ENCODE results near the gene SLC38A5. TPM values are rescaled to one million over a fixed set of nuclear protein-coding genes. Genes with fewer than 3 reads are reported as not detected.

The SLC38A5 gene
- total and polyA plus RNA-seq, 2 donors (not counting 3 experiments of a cell fraction or from before 2014, with no cell fraction given): 21.6 to 28.8 TPM

DNA sequence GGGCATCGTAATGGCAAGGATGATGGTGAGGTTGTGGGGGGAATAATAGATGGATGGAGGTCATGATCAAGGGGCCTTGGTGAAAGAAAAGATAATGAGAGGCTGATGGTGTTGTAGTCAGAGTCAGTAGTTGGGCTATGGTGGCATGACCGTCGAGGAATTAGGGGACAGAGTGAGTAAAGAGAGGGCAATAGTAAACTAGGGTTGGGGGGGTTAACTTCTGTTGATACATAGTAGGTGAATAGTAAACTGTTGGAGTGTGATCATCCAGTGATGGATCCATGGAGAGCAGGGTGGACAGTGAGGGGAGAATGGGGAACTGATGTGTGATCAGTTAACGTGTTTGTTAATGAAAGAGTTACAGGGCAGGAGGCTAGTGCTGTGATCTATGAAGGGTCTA, 6.9 kb upstream of the SLC38A5 start:
- no peak for FAIRE-seq
- no peaks in the 10 kb centered on the region for H3K27me3 ChIP-seq (ENCODE audit: control insufficient read depth in 2 of 2, insufficient read depth in 2 of 2, low read length in 2 of 2)
- intact Hi-C loops (cut with micrococcal nuclease) (loop anchor here (5.0 kb wide), 3 partner anchors 45 to 395 kb away; partner anchors contain the start of gene EBP), dilution Hi-C loops (cut with MboI; ENCODE audit: extremely low pct_ligation_motif_present, low sequenced_read_pairs) (no loop called here)
- no peaks in the 10 kb centered on the region for H4K20me1 ChIP-seq (replicated peaks; ENCODE audit: control insufficient read depth, extremely low read depth, insufficient read depth, low read length)
- H3K4me1 ChIP-seq (ENCODE audit: control insufficient read depth, extremely low read depth, insufficient read depth, low read length): peaks cover 6% of the 10 kb centered on the region
- H3K36me3 ChIP-seq (ENCODE audit: control insufficient read depth in 2 of 2, extremely low read depth in 1 of 2, insufficient read depth in 2 of 2, low read length in 2 of 2): peaks cover 0 to 3% of the 10 kb centered on the region in 2 experiments
- no peak for DNase-seq (ENCODE audit: low read depth, low spot score)
- H3K4me2 ChIP-seq (ENCODE audit: insufficient read depth, low read length): peak overlapping the region; percentile 84
- POLR2A ChIA-PET: no interaction called here
- H3K9me1 ChIP-seq (replicated peaks; ENCODE audit: control insufficient read depth, extremely low read depth, insufficient read depth, low read length): no peaks in the 10 kb centered on the region
- no peak overlapping the region for H2AFZ ChIP-seq (ENCODE audit: low read depth, low read length)
- H3K27ac ChIP-seq (ENCODE audit: insufficient read depth, low read depth, low read length): peak overlapping the region; percentile 56
- no peak for TF ChIP-seq MYC (IDR thresholded peaks at IDR 0.05; ENCODE audit: low read depth, low read length)
- peaks cover 34% of the 10 kb centered on the region for H3K79me2 ChIP-seq (ENCODE audit: control insufficient read depth, insufficient read depth, low read length)
- no peaks in the 10 kb centered on the region for H3K9me3 ChIP-seq (replicated peaks; ENCODE audit: control insufficient read depth, insufficient read depth, low read length)
- H3K9ac ChIP-seq (replicated peaks; ENCODE audit: extremely low read depth, insufficient read depth, low read length): peak overlapping the region; percentile 91
- H3K4me3 ChIP-seq (replicated peaks in 1 of 3; ENCODE audit: insufficient read depth in 1 of 3, low read depth in 1 of 3, low read length in 3 of 3): peak overlapping the region; percentile 76 to 91 (median 88)
- no TSS peak for BruUV-seq (replicated peaks)
- CTCF ChIA-PET: no interaction called here

DNA sequence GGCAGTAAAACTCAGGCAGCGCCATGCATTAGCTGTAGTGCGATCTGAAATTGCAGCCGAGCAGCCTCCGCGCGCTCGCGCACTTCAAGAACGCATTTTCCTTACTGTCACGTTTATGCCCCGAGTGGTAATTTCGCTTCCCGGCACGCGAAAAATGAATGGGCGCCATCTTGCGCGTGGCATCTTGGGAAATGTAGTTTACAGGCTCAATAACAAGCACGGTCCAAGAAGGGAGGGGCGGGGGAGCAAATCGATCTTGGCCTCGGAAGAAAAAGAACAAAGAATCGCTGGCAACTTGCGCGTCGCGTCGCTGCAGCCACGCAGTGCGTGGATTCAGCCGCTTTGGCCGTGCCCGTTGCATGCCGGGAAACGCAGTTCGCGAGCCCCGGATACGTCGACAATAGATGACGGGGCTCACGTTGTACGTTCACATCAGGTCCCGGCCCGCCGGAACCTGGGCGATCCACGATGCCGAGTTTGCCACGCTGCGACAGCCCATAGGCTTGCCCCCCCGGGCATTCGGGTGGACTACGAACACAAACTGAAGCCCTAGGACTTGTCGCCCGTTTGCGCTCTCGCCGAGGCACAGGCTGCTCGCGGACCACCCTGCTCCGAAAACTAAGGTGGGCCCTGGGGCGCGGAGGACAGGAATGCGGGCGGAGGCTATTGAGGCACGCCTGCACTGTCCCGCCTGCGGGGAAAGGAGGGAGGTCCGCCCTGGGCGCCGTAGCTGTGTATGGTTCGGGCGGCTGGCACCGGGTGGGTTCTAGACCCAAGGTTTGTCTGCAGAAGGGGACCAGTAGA, 5.9 kb upstream of the SLC38A5 start, which contains the start of gene FTSJ1:
FTSJ1 (plus strand) TSS at position 426 of the 804 bp plus-strand sequence. CDS start 1,849 bp downstream, outside the sequence.
- Histone ChIP-seq H3K4me1 (ENCODE audit: control insufficient read depth, extremely low read depth, insufficient read depth, low read length) (peaks cover 6% of the 10 kb centered on the region), H3K36me3 (ENCODE audit: control insufficient read depth in 2 of 2, extremely low read depth in 1 of 2, insufficient read depth in 2 of 2, low read length in 2 of 2) (no peaks in the 10 kb centered on the region), H2AFZ (ENCODE audit: low read depth, low read length) (peak within 1 kb of the TSS; percentile 80), H3K9ac (replicated peaks; ENCODE audit: extremely low read depth, insufficient read depth, low read length) (peak within 1 kb of the TSS; percentile 91), H3K27ac (ENCODE audit: insufficient read depth, low read depth, low read length) (peak within 1 kb of the TSS; percentile 56), H3K4me3 (replicated peaks in 1 of 3; ENCODE audit: insufficient read depth in 1 of 3, low read depth in 1 of 3, low read length in 3 of 3) (peak within 1 kb of the TSS; percentile 76 to 91 (median 88)), H3K27me3 (ENCODE audit: control insufficient read depth in 2 of 2, insufficient read depth in 2 of 2, low read length in 2 of 2) (no peaks in the 10 kb centered on the region), H3K9me1 (replicated peaks; ENCODE audit: control insufficient read depth, extremely low read depth, insufficient read depth, low read length) (no peaks in the 10 kb centered on the region), H3K9me3 (replicated peaks; ENCODE audit: control insufficient read depth, insufficient read depth, low read length) (no peaks in the 10 kb centered on the region), H4K20me1 (replicated peaks; ENCODE audit: control insufficient read depth, extremely low read depth, insufficient read depth, low read length) (no peaks in the 10 kb centered on the region), H3K4me2 (ENCODE audit: insufficient read depth, low read length) (peak within 1 kb of the TSS; percentile 88), H3K79me2 (ENCODE audit: control insufficient read depth, insufficient read depth, low read length) (peaks cover 34% of the 10 kb centered on the region)
- BruUV-seq (replicated peaks): TSS peak; percentile 74
- intact Hi-C loops (cut with micrococcal nuclease): loop anchor here (1.0 to 5.0 kb wide), 4 partner anchors 46 to 394 kb away; partner anchors contain the start of gene EBP
- ChIA-PET CTCF (no interaction called here), POLR2A (no interaction called here)
- DNase-seq (ENCODE audit: low read depth, low spot score) (peak; percentile 92), FAIRE-seq (peak; percentile 98)
- TF ChIP-seq POLR2A (IDR thresholded peaks at IDR 0.05; ENCODE audit: low read depth, low read length) (peak; percentile 68), GATA2 (IDR thresholded peaks at IDR 0.05; ENCODE audit: insufficient read depth, insufficient read length, low read depth, low read length) (no peak)
- dilution Hi-C loops (cut with MboI; ENCODE audit: extremely low pct_ligation_motif_present, low sequenced_read_pairs): no loop called here
